IPS-15b (cell line): Measurements from ENCODE around the gene VPS13C.

Source experiments
- H3K27me3 ChIP-seq: one replicate; pipeline ENCODE4 v1.6.1; 2013; ENCODE audit warnings: low read length; ENCODE audit not compliant: control insufficient read depth, insufficient read depth
- H3K36me3 ChIP-seq: one replicate; pipeline ENCODE4 v1.6.1; 2013; ENCODE audit warnings: low read length; ENCODE audit not compliant: control insufficient read depth, insufficient read depth
- H3K4me1 ChIP-seq: one replicate; pipeline ENCODE4 v1.6.1; 2013; ENCODE audit warnings: mild to moderate bottlenecking, low read length; ENCODE audit not compliant: control insufficient read depth, insufficient read depth
- H3K4me3 ChIP-seq: one replicate; pipeline ENCODE4 v1.5.1; 2013; ENCODE audit warnings: low read depth, low read length
- H3K9ac ChIP-seq: one replicate; pipeline ENCODE4 v1.6.1; 2013; ENCODE audit warnings: low read depth, mild to moderate bottlenecking, low read length
- H3K9me3 ChIP-seq: one replicate; pipeline ENCODE4 v1.6.1; 2013; ENCODE audit warnings: mild to moderate bottlenecking, low read length; ENCODE audit not compliant: control insufficient read depth, insufficient read depth

The VPS13C gene

DNA sequence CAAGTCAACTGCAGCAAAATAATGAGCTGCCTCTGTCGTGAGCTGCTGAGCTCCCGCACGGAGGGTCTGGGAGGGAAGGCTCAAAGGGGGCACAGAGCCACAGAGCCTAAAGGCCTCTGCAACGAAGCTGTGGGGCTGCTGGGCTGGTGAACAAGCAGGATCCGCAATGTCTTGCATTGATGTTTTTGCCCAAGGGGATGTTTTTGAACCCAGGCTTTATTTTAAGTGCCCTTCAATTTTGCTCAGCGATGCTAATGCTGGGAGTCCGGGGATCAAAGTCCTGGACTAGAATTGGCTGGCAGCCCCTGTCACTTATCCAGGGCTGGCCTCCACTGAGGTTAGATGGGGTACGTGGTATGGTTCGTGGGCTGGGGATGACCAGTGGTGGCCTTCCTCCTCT is 240.0 kb downstream of the VPS13C start:
- Histone ChIP-seq H3K4me3 (no peak overlapping the region), H3K9ac (no peak overlapping the region), H3K4me1 (peaks cover 2% of the 10 kb centered on the region), H3K27me3 (no peaks in the 10 kb centered on the region), H3K9me3 (no peaks in the 10 kb centered on the region), H3K36me3 (no peaks in the 10 kb centered on the region)

DNA sequence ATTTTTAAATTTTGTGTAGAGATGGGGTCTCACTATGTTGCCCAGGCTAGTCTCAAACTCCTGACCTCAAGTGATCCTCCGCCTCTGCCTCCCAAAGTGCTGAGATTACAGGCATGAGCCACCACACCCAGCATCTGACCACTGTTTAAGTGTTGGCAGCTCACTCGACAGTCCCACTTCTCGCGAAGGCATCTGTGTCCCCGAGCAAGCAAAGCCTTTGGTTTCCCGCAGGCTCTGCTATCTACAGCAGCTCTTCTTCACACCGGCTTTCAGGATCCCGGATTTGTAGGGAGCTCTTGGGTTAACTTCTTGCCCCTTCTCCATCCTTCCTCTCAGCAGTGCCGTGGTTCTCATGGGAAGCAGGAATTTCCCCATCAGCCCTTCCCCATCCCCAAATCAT is 240.9 kb downstream of the VPS13C start:
- Histone ChIP-seq H3K4me1 (peaks cover 2% of the 10 kb centered on the region), H3K9me3 (no peaks in the 10 kb centered on the region), H3K36me3 (no peaks in the 10 kb centered on the region), H3K9ac (no peak overlapping the region), H3K27me3 (no peaks in the 10 kb centered on the region), H3K4me3 (no peak overlapping the region)

DNA sequence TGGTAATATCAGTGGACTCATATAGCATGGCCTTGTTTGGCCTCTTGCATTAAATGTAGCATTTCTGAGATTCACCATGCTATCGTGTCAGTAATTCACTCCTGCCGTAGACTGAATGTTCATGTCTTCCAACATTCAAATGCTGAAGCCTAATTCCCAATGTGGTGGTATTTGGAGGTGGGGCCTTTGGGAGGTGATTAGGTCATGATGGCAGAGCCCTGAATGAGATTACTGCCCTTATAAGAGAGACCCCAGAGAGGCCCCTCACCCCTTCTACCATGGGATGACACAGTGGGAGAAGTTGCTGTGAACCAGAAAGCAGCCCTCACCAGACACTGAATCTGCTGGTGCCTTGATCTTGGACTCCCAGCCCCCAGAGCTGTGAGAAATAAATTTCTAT is 241.4 kb downstream of the VPS13C start:
- Histone ChIP-seq H3K36me3 (no peaks in the 10 kb centered on the region), H3K9ac (no peak overlapping the region), H3K9me3 (no peaks in the 10 kb centered on the region), H3K4me3 (no peak overlapping the region), H3K4me1 (peaks cover 2% of the 10 kb centered on the region), H3K27me3 (no peaks in the 10 kb centered on the region)

DNA sequence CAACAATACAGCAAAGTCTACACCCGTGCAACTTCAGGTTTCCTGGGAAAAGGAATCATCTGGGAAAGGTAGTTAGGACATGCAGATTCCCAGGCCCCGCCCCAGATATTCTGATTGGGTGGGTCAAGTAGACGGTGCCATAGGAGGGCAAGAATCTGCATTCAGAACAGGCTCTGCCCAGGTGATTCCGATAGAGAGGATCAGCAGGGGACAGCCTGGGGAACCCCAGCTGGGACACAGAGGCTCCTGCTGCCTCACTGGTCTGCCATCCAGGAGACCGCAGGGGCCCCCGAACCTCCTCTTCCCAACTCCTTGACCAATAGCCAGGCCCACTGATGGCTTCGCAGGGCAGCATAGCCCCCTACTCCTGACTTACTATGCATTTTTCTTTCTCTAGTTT is 243.4 kb downstream of the VPS13C start:
- H3K9me3 ChIP-seq, result no peaks in the 10 kb centered on the region
- no peak overlapping the region for H3K4me3 ChIP-seq
- no peaks in the 10 kb centered on the region for H3K27me3 ChIP-seq

DNA sequence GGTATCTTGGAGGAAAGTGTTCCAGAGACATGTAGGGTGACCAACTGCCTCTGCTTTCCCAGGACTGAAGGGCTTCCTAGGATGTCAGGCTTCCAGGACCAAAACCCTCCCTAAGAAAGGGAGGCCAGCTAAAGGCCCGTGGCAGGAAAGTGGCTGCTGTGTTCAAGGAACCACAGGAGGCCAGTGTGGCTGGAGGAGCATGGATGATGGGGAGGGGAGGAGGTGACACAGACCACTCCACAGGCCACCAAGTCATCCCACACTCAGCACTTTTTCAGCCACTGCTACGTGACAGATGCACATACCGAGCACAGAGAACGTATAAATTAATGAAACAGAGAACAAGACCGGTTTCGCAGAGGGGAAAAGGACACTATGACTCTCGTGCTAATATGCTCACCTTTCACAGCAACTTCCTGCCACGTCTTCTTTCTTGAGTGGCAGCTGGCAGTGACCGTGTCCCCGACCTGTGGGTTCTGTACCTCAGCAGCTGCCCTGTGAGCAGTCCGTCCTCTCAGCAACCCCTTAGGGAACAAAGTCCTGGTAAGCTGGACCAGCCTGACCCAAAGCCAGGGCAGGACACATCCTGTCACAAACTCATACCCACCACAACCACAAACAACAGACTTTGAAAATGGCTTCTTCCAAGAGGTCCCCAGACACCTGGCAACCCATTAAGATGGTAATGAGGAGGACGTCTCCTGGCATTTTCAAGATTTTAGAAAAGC is 244.7 kb downstream of the VPS13C start:
- Histone ChIP-seq H3K27me3 (no peaks in the 10 kb centered on the region), H3K9me3 (no peaks in the 10 kb centered on the region), H3K4me3 (no peak overlapping the region), H3K4me1 (peaks cover 2% of the 10 kb centered on the region), H3K9ac (no peak overlapping the region), H3K36me3 (no peaks in the 10 kb centered on the region)

More for the DNA sequence above, 243.4 kb downstream of the VPS13C start:
- Histone ChIP-seq H3K36me3 (no peaks in the 10 kb centered on the region), H3K4me1 (peaks cover 2% of the 10 kb centered on the region), H3K9ac (no peak overlapping the region)

DNA sequence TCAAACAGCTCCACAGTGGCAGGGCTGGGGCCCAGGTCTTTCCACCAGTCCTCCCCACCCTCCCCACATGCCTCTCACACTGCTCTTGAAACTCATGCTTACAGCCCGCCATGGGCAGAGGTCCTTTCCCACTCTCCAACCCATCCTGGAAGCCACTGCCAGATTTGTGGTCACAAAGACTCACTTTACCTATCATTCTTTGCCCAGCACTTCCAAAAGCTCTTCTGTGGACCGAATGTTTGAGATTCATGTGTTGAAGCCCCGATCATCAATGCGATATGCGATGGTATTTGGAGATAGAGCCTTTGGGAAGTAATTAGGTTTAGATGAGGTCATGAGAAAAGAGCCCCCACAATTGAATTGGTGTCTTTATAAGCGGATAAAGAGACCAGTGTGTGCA is 247.8 kb downstream of the VPS13C start:
- Histone ChIP-seq H3K9ac (no peak overlapping the region), H3K4me3 (no peak overlapping the region), H3K36me3 (no peaks in the 10 kb centered on the region), H3K4me1 (peaks cover 2% of the 10 kb centered on the region), H3K9me3 (no peaks in the 10 kb centered on the region), H3K27me3 (no peaks in the 10 kb centered on the region)

DNA sequence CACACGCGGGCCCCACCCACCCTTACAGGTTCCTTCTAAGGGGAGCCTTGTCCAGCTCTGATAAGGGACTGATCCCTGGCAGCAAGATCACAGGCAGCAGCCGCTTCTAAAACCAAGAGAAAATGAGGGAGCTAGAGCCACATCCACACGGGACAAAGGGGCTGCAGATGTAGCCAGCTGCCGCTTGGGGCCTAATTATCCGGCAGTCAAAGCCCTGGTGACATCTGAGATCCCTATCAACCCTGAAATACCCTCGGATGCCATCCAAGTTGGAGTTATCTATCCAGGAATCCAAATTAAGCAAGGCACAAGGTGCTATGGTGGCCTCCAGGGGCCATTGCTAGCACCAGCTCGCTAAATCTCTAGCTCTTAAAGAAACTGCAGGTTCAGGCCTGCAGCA is 248.3 kb downstream of the VPS13C start:
- Histone ChIP-seq H3K4me3 (no peak overlapping the region), H3K4me1 (no peaks in the 10 kb centered on the region), H3K36me3 (no peaks in the 10 kb centered on the region), H3K9me3 (no peaks in the 10 kb centered on the region), H3K27me3 (no peaks in the 10 kb centered on the region), H3K9ac (no peak overlapping the region)

DNA sequence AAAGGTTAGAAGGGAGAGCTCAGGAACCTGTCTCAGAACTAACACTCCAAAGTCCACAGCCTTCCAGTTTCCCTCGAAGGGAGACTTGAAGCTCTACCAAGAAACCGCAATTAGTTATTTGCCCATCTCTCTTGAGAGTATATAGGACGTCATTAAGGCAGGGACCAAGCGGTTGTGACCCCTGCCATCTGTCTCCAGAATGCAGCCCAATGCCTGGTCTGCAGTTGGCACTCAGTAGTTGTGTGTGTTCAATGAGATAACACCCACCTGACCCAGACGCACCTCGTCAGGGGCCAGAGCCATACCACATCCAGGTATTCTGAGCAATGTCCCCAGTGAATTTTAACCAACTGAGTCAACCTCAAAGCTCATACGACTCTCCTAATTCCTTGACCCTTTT is 251.0 kb downstream of the VPS13C start:
- Histone ChIP-seq H3K9me3 (no peaks in the 10 kb centered on the region), H3K9ac (no peak overlapping the region), H3K36me3 (no peaks in the 10 kb centered on the region), H3K4me3 (no peak overlapping the region), H3K4me1 (no peaks in the 10 kb centered on the region), H3K27me3 (no peaks in the 10 kb centered on the region)

DNA sequence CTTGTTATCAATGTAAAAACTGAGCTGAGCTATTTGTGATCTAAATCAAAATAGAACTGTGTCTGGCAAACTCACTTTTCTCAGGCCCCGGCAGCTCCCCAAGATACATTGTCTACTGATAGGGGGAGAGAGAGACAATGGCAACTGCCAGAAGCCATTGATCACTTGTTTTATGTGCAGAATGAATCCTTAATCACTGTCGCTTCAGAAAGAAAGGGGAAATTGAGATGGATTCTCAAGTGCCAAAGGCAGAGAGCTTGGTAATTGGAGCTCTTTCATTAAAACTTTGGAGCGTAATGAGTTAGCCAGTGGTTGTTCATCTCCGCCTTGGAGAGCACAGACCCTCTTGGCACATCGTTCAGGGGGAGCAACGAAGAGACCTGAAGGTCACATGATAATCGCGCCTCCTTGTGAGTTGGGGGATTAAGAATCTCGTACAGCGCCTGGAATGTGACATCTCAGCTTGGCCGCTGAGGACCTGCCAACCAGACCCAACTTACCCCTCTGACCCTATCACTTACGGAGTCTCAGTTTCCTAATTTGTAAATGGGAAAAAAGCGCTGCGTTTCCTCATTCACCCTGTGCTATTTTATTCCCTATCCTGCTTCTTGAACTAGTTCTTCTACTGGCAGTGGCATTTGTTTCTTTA is 252.8 kb downstream of the VPS13C start:
- H3K27me3 ChIP-seq, result no peaks in the 10 kb centered on the region
- H3K4me3 ChIP-seq, result no peak overlapping the region
- no peaks in the 10 kb centered on the region for H3K9me3 ChIP-seq
- no peak overlapping the region for H3K9ac ChIP-seq
- no peaks in the 10 kb centered on the region for H3K4me1 ChIP-seq
- H3K36me3 ChIP-seq, result no peaks in the 10 kb centered on the region
